PC-9 (cell line): ENCODE results near the gene MITF. TPM values are rescaled to one million over a fixed set of nuclear protein-coding genes. Genes with fewer than 3 reads are reported as not detected.

ENCODE experiments used
- BruUV-seq: library from RNA; stranded (reverse); fragments of 400-500 nt; replicated peaks from 2 replicates; lab custom pipeline; 2021; lab: Mats Ljungman, UMichigan
- CTCF ChIA-PET: fragments of 300-600 bp; sonication (Branson Sonifier 250); formaldehyde crosslinking; loops from one replicate; lab custom pipeline; 2022; ENCODE audit warnings: antibody characterized with exemption; lab: Charles Lee
- POLR2A ChIA-PET: fragments of 300-600 bp; sonication (Branson Sonifier 250); formaldehyde crosslinking; loops from one replicate; lab custom pipeline; 2022; ENCODE audit warnings: antibody characterized with exemption; ENCODE audit not compliant: unreplicated experiment; lab: Charles Lee
- DNase-seq, 2 experiments: peaks; one replicate each; pipeline versions ENCODE4 v3.0.0 to v3.0.0-alpha.2; 2015 to 2022; ENCODE audit warnings: mixed read lengths in 1 of 2
- H2AFZ ChIP-seq: fragments of 200-600 bp; sonication (generic); 2 replicates; pipeline ENCODE4 v1.8.1; 2017; ENCODE audit warnings: antibody characterized with exemption
- H3F3A ChIP-seq: fragments of 200-600 bp; sonication (generic); 2 replicates; pipeline ENCODE4 v1.8.1; 2017; ENCODE audit warnings: antibody characterized with exemption, mild to moderate bottlenecking, low read depth; ENCODE audit not compliant: insufficient read depth
- H3K27ac ChIP-seq: fragments of 200-600 bp; sonication (generic); 2 replicates; pipeline ENCODE4 v1.6.1; 2016; ENCODE audit warnings: mixed run types
- H3K27me3 ChIP-seq: fragments of 200-600 bp; sonication (generic); 2 replicates; pipeline ENCODE4 v1.6.1; 2016; ENCODE audit warnings: low read depth, mixed run types; ENCODE audit not compliant: insufficient read depth
- H3K36me3 ChIP-seq: fragments of 200-600 bp; sonication (generic); 2 replicates; pipeline ENCODE4 v1.6.1; 2016; ENCODE audit warnings: low read depth, mixed run types
- H3K4me1 ChIP-seq: fragments of 200-600 bp; sonication (generic); replicated peaks from 2 replicates; pipeline ENCODE4 v1.6.1; 2016; ENCODE audit warnings: mixed run types; ENCODE audit not compliant: insufficient read depth
- H3K4me2 ChIP-seq: fragments of 200-600 bp; sonication (generic); 2 replicates; pipeline ENCODE4 v1.6.1; 2017; ENCODE audit warnings: mixed run types
- H3K4me3 ChIP-seq: fragments of 200-600 bp; sonication (generic); 2 replicates; pipeline ENCODE4 v1.6.1; 2016; ENCODE audit warnings: mixed run types
- H3K79me2 ChIP-seq: fragments of 200-600 bp; sonication (generic); 2 replicates; pipeline ENCODE4 v1.6.1; 2017; ENCODE audit warnings: low read depth, mixed run types
- H3K9me2 ChIP-seq: fragments of 200-600 bp; sonication (generic); 2 replicates; pipeline ENCODE4 v1.8.1; 2017; ENCODE audit warnings: mild to moderate bottlenecking; ENCODE audit not compliant: insufficient read depth
- H3K9me3 ChIP-seq: fragments of 200-600 bp; sonication (generic); 2 replicates; pipeline ENCODE4 v1.8.1; 2016; ENCODE audit warnings: low read depth; ENCODE audit not compliant: insufficient read depth
- H4K20me1 ChIP-seq: fragments of 200-600 bp; sonication (generic); 2 replicates; pipeline ENCODE4 v1.8.1; 2017; ENCODE audit not compliant: insufficient read depth
- CTCF ChIP-seq: fragments of 200-600 bp; sonication (generic); conservative IDR thresholded peaks from 2 replicates; pipeline ENCODE4 v1.6.1; 2017; ENCODE audit warnings: mixed run types, antibody characterized with exemption, mild to moderate bottlenecking, moderate library complexity
- EZH2 ChIP-seq: fragments of 200-600 bp; sonication (generic); IDR thresholded peaks from 2 replicates; pipeline ENCODE4 v1.8.0; 2017; ENCODE audit warnings: antibody characterized with exemption, low read depth
- intact Hi-C: fragments of 100-400 bp; cut with micrococcal nuclease; formaldehyde crosslinking; loops from one replicate; pipeline ENCODE4 v1.10.0; 2022; ENCODE audit not compliant: unreplicated experiment
- total RNA-seq: library from RNA; stranded (reverse); gene quantifications from 2 replicates; pipeline ENCODE4 v1.2.3, GENCODE V29; 2021

MITF gene
- total RNA-seq, 1 experiment from 2014 or later, result 15.5 TPM

GRCh38 chr3:69767571-69767970 lies 28.3 kb downstream of the MITF start:
- intact Hi-C loops, result no loop called here
- H3K27ac ChIP-seq, result no peak overlapping the region
- H4K20me1 ChIP-seq, result no peaks in the 10 kb centered on the region
- H3F3A ChIP-seq, result peaks cover 36% of the 10 kb centered on the region
- ChIA-PET POLR2A (no interaction called here), CTCF (no interaction called here)
- H3K36me3 ChIP-seq, result no peaks in the 10 kb centered on the region
- no peak overlapping the region for H3K4me3 ChIP-seq
- no peaks in the 10 kb centered on the region for H3K9me2 ChIP-seq
- no peak overlapping the region for H2AFZ ChIP-seq
- no peaks in the 10 kb centered on the region for H3K27me3 ChIP-seq
- no TSS peak for BruUV-seq
- no peak for DNase-seq
- peaks cover 74% of the 10 kb centered on the region for H3K4me1 ChIP-seq
- H3K4me2 ChIP-seq, result no peak overlapping the region
- no peaks in the 10 kb centered on the region for H3K9me3 ChIP-seq
- TF ChIP-seq CTCF (no peak), EZH2 (no peak)
- peaks cover 22% of the 10 kb centered on the region for H3K79me2 ChIP-seq

DNA sequence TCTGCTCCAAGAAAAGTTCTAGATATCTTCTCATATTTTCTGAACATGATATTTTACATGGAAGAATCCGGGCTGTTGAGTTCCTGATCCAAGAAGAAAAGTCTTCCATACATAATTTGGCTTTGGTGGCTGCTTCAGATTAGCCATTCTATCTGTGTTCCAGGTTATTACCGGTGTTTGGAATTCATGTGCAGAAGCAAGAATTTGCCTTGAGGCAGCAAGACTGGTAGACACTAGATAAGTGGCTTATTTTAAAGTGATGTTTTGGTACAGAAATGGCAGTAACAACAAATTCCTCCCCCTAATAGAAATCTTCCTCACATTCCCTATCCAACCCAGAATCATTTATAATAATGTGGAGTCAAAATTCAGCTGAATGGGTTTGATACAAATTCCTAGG lies 29.2 kb downstream of the MITF start:
- H3K27ac ChIP-seq, result no peak overlapping the region
- H3K27me3 ChIP-seq, result no peaks in the 10 kb centered on the region
- no peak for TF ChIP-seq CTCF
- no peak for TF ChIP-seq EZH2
- no peak for DNase-seq
- intact Hi-C loops, result no loop called here
- H3K9me2 ChIP-seq, result no peaks in the 10 kb centered on the region
- no peaks in the 10 kb centered on the region for H3K36me3 ChIP-seq
- H3K79me2 ChIP-seq, result peaks cover 23% of the 10 kb centered on the region
- H3K4me2 ChIP-seq, result 0 out of 2 replicates have a peak overlapping the region, but pooled peaks have one; percentile 7
- H2AFZ ChIP-seq, result no peak overlapping the region
- ChIA-PET POLR2A (no interaction called here), CTCF (no interaction called here)
- no peak overlapping the region for H3K4me3 ChIP-seq
- no TSS peak for BruUV-seq
- no peaks in the 10 kb centered on the region for H3K9me3 ChIP-seq
- peaks cover 27% of the 10 kb centered on the region for H3F3A ChIP-seq
- no peaks in the 10 kb centered on the region for H4K20me1 ChIP-seq
- H3K4me1 ChIP-seq, result peaks cover 68% of the 10 kb centered on the region

- Histone ChIP-seq H3K9me3 (no peaks in the 10 kb centered on the region), H2AFZ (no peak overlapping the region), H3K27me3 (no peaks in the 10 kb centered on the region), H3K4me3 (peak overlapping the region; percentile 32; the same call in 1 of the 2 replicates), H3K36me3 (no peaks in the 10 kb centered on the region), H3K4me2 (peak overlapping the region; percentile 68), H3K79me2 (peaks cover 10% of the 10 kb centered on the region; the same call in 1 of the 2 replicates), H3K9me2 (no peaks in the 10 kb centered on the region), H4K20me1 (no peaks in the 10 kb centered on the region), H3K27ac (peak overlapping the region; percentile 87), H3F3A (peaks cover 27% of the 10 kb centered on the region), H3K4me1 (peaks cover 50% of the 10 kb centered on the region)
- CTCF ChIA-PET, result interaction anchor here (0.5 kb wide), 1 partner anchor 15 kb away, joined by 4 read pairs; no protein-coding TSS in a partner anchor
- no TSS peak for BruUV-seq
- POLR2A ChIA-PET, result interaction anchor here (0.6 to 0.9 kb wide), 2 partner anchors 33 to 534 kb away, joined by 3 read pairs; no protein-coding TSS in a partner anchor
- intact Hi-C loops, result no loop called here
- TF ChIP-seq EZH2, result no peak
- no peak for TF ChIP-seq CTCF
- DNase-seq, result peak; percentile 15 to 89
Observed at GRCh38 chr3:69770219-69770618, 31.0 kb downstream of the MITF start.
